SU-DHL-6 (cell line): ENCODE results near the gene POC1B.

Experiments
- H2AFZ ChIP-seq: fragments of 200-600 bp; sonication (generic); 2 replicates; pipeline ENCODE4 v1.6.1; 2014; ENCODE audit warnings: low read depth, mild to moderate bottlenecking, moderate library complexity, mixed read lengths, antibody characterized with exemption, low read length; ENCODE audit not compliant: severe bottlenecking
- H3F3A ChIP-seq: fragments of 200-600 bp; shearing (Covaris generic); 2 replicates; pipeline ENCODE4 v1.6.0; 2016; ENCODE audit warnings: antibody characterized with exemption, mild to moderate bottlenecking; ENCODE audit not compliant: insufficient read depth
- H3K27ac ChIP-seq: fragments of 200-600 bp; sonication (generic); 2 replicates; pipeline ENCODE4 v1.5.1; 2016; ENCODE audit warnings: low read depth, mild to moderate bottlenecking, low read length, moderate library complexity, mixed read lengths
- H3K27me3 ChIP-seq: fragments of 200-600 bp; sonication (generic), shearing (Covaris generic); 2 replicates; pipeline ENCODE4 v1.6.0; 2014; ENCODE audit warnings: mild to moderate bottlenecking, low read length
- H3K36me3 ChIP-seq: fragments of 200-600 bp; sonication (generic); 2 replicates; pipeline ENCODE4 v1.6.1; 2014; ENCODE audit warnings: mild to moderate bottlenecking, low read length, mixed read lengths
- H3K4me2 ChIP-seq: fragments of 300-600, 200-600 bp; shearing (Covaris generic), sonication (generic); 2 replicates; pipeline ENCODE4 v1.6.0; 2014; ENCODE audit warnings: low read length, low read depth, mild to moderate bottlenecking; ENCODE audit not compliant: poor library complexity, severe bottlenecking
- H3K4me3 ChIP-seq: fragments of 200-600 bp; sonication (generic); 2 replicates; pipeline ENCODE4 v1.5.1; 2014; ENCODE audit warnings: antibody characterized with exemption, low read length, mild to moderate bottlenecking, mixed read lengths; ENCODE audit not compliant: insufficient read depth, poor library complexity, severe bottlenecking
- H3K79me2 ChIP-seq: fragments of 200-600 bp; sonication (generic); 2 replicates; pipeline ENCODE4 v1.6.1; 2014; ENCODE audit warnings: mild to moderate bottlenecking, low read length, moderate library complexity; ENCODE audit not compliant: insufficient read depth
- H3K9ac ChIP-seq: fragments of 200-600 bp; sonication (generic); 2 replicates; pipeline ENCODE4 v1.7.0; 2014; ENCODE audit warnings: mild to moderate bottlenecking, low read length
- H3K9me2 ChIP-seq: fragments of 200-600 bp; sonication (generic); replicated peaks from 2 replicates; pipeline ENCODE4 v1.6.1; 2014; ENCODE audit warnings: low read length; ENCODE audit not compliant: insufficient read depth
- H3K9me3 ChIP-seq: fragments of 200-600 bp; sonication (generic); 2 replicates; pipeline ENCODE4 v1.6.1; 2014; ENCODE audit warnings: low read length, mixed read lengths; ENCODE audit not compliant: insufficient read depth
- H4K20me1 ChIP-seq: fragments of 200-600 bp; sonication (generic); 2 replicates; pipeline ENCODE4 v1.6.1; 2014; ENCODE audit warnings: low read depth, mild to moderate bottlenecking, antibody characterized with exemption, low read length, moderate library complexity, mixed read lengths
- EZH2phosphoT487 ChIP-seq: fragments of 200-600 bp; sonication (generic), shearing (Covaris generic); conservative IDR thresholded peaks from 2 replicates; pipeline ENCODE4 v1.6.1; 2018; ENCODE audit warnings: mild to moderate bottlenecking, antibody characterized with exemption, low read length, moderate library complexity, mixed read lengths
- TF ChIP-seq, protein P1 (sequence below): fragments of 200-600 bp; sonication (generic); IDR thresholded peaks from one replicate; pipeline ENCODE4 v1.5.1; 2017; ENCODE audit warnings: antibody characterized with exemption, mild to moderate bottlenecking, low read length, moderate library complexity; ENCODE audit not compliant: insufficient read depth, poor library complexity, severe bottlenecking

POC1B gene

DNA sequence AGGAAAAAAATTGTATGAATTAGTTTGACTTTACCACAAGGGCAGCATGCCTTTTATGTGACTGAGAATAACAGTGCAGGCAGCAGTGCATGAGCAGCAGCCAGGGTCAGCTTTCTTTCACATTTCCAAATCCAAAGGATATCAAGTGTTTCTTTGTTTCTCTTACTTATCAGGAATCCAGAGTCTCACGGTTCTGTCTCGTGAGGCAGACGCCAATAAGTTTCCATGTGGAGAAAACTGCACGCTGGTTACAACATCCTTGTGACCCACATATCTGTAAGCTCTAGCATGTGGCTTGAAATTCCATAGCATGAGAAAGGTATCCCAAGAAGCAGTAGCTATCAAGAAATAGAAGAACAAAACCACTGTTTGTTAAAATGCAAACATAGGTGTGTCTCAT, 28.8 kb downstream of the POC1B start:
- Histone ChIP-seq H3F3A (no peaks in the 10 kb centered on the region), H3K9ac (no peak overlapping the region), H3K4me3 (no peak overlapping the region), H2AFZ (no peak overlapping the region), H4K20me1 (no peaks in the 10 kb centered on the region), H3K4me2 (no peak overlapping the region), H3K36me3 (no peaks in the 10 kb centered on the region), H3K9me2 (no peaks in the 10 kb centered on the region), H3K27me3 (no peaks in the 10 kb centered on the region), H3K79me2 (no peaks in the 10 kb centered on the region), H3K27ac (no peak overlapping the region), H3K9me3 (no peaks in the 10 kb centered on the region)
- TF ChIP-seq, protein P1, sequence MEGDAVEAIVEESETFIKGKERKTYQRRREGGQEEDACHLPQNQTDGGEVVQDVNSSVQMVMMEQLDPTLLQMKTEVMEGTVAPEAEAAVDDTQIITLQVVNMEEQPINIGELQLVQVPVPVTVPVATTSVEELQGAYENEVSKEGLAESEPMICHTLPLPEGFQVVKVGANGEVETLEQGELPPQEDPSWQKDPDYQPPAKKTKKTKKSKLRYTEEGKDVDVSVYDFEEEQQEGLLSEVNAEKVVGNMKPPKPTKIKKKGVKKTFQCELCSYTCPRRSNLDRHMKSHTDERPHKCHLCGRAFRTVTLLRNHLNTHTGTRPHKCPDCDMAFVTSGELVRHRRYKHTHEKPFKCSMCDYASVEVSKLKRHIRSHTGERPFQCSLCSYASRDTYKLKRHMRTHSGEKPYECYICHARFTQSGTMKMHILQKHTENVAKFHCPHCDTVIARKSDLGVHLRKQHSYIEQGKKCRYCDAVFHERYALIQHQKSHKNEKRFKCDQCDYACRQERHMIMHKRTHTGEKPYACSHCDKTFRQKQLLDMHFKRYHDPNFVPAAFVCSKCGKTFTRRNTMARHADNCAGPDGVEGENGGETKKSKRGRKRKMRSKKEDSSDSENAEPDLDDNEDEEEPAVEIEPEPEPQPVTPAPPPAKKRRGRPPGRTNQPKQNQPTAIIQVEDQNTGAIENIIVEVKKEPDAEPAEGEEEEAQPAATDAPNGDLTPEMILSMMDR: no peak
- no peak for TF ChIP-seq EZH2phosphoT487

DNA sequence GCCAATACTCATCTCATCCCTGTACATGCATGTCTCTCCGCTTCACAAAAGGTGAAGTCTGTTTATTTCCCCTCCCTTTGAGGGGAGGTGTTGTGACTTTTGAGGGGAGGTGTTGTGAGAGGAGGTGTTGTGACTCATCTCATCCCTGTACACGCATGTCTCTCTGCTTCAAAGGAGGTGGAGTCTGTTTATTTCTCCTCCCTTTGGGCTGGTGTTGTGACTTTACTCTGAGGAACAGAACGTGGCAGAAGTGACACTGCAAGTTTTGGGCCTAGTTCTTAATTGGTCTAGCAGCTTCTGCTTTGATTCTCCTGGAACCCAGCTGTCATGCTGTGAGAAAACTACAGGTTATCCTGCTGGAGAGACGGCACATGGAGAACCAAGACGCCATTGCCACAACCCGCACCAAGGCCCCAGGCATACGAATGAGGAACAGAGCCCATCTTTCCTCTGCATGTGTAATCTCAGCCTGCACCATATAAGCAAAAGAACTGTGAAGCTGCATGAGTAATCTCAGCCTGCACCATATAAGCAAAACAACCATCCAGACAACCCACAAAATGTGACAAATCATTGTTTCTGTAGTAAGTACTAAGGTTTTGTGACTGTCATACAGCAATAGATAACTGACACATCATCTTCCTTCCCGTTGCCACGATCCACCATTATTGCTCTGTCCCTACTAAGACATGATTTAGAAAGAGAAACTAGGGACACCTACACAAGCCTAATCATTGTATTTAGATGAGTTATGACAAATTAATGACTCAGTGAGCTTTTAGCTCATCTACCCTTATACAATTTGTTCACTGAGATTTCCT, 31.2 kb downstream of the POC1B start:
- Histone ChIP-seq H3K9me3 (no peaks in the 10 kb centered on the region), H3K27ac (no peak overlapping the region), H3K9me2 (no peaks in the 10 kb centered on the region), H3F3A (no peaks in the 10 kb centered on the region), H3K79me2 (no peaks in the 10 kb centered on the region), H3K9ac (no peak overlapping the region), H3K4me3 (no peak overlapping the region), H4K20me1 (no peaks in the 10 kb centered on the region), H3K36me3 (no peaks in the 10 kb centered on the region), H3K27me3 (no peaks in the 10 kb centered on the region), H2AFZ (no peak overlapping the region), H3K4me2 (no peak overlapping the region)
- TF ChIP-seq EZH2phosphoT487: no peak
- TF ChIP-seq, protein P1: no peak

DNA sequence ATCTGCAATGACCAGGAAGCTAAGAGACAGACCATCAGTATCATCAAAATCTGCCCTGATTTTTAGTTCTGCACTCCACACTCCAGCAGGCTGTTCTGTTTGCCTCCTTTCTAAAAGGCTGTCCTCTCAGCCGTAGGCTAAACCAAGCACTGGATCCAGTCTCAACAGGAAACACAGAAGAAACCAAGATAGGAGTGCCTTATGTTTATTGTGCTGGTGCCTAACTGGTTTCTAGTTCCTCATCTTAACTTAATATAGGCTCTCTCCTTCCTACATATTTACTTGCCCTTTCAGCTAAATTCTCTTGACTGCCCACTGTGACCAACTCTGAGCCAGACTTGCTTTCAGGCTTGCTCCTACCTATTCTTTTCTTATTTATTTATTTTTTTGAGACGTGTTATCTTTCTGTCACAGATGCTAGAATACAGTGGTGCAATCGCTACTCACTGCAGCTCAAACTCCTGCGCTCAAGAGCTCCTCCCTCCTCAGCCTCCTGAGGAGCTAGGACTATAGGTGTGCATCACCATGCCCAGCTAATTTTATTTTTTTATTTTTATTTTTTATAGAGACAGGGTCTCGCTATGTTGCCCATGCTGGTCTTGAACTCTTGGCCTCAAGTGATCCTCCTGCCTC, 32.1 kb downstream of the POC1B start:
- no peaks in the 10 kb centered on the region for H3K27me3 ChIP-seq
- H3K36me3 ChIP-seq: no peaks in the 10 kb centered on the region
- no peak overlapping the region for H3K4me3 ChIP-seq
- H3K79me2 ChIP-seq: no peaks in the 10 kb centered on the region
- no peaks in the 10 kb centered on the region for H4K20me1 ChIP-seq
- TF ChIP-seq, protein P1: no peak
- no peak for TF ChIP-seq EZH2phosphoT487
- H3F3A ChIP-seq: no peaks in the 10 kb centered on the region
- H3K9me3 ChIP-seq: no peaks in the 10 kb centered on the region
- H3K4me2 ChIP-seq: no peak overlapping the region
- H3K27ac ChIP-seq: no peak overlapping the region
- no peak overlapping the region for H3K9ac ChIP-seq
- no peak overlapping the region for H2AFZ ChIP-seq
- H3K9me2 ChIP-seq: no peaks in the 10 kb centered on the region
